ENCODE data around the gene SERPIND1. TPM values are rescaled to one million over a fixed set of nuclear protein-coding genes. Genes with fewer than 3 reads are reported as not detected.
A peak's percentile ranks its signal among the peaks of the same experiment; 100 is the strongest.

The SERPIND1 gene
- total and polyA plus RNA-seq, 10 of the 15 experiments (the other 5 are each of a cell fraction or from before 2014, with no cell fraction given): 0.08 to 0.85 (median 0.38) TPM; not detected in 1

DNA sequence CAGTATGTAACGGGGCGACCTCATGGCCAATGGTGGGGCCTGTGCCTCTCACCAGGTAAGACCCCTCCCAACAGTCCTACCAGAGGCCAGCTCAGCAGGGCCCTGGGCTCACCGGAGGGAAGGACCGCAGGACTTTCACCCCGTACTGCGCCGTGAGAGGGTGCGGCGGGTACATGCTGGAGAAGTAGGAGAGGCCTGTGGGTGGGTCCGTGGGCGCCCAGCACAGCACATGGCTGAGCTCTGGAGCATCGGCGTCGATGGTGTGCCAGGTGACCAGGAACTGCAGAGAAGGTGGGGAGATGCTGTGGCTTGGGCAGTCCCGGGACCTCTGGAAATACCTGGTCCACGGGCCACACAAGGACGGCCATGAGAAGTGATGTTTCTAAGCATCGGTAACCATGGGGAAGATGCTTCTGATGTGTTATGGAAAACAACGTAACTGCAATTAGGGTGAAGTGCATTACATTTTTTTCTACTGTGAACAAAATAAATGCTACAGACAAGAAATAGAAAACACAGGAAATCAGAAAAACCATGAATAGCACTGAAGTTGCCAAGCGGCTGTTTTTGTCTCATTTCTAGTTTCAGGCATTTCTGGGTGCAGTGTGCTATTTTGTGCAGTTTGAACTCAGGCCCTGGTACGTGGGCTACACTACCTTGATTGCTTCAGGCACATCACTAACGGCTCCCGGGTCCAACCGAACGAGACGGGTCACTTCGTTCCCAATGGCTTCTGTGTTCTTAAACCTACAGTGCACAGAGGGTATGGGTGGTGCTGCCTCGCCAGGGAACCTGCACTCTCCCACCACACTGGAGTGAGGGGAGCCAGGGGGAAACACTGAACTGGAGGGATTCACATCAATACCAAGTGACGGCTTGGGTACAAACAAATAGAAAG is 46.5 kb upstream of the SERPIND1 start:
- Histone ChIP-seq H3K4me1 (ENCODE audit: control insufficient read depth, insufficient read depth, low read length) (no peaks in the 10 kb centered on the region), H3K4me3 (no peak overlapping the region), H3K36me3 (ENCODE audit: control insufficient read depth in 2 of 2, insufficient read depth in 2 of 2, low read length in 1 of 2) (peaks cover 6 to 7% of the 10 kb centered on the region in 2 experiments; a peak in 3 of 4 replicates), H3K27ac (ENCODE audit: control insufficient read depth, insufficient read depth) (no peak overlapping the region), H3K9ac (ENCODE audit: control insufficient read depth, insufficient read depth, low read length) (no peak overlapping the region), H4K20me1 (ENCODE audit: control insufficient read depth, insufficient read depth) (no peaks in the 10 kb centered on the region), H3K79me2 (ENCODE audit: control insufficient read depth, insufficient read depth, low read length) (no peaks in the 10 kb centered on the region), H3K9me3 (replicated peaks; ENCODE audit: control insufficient read depth, insufficient read depth, low read length) (no peaks in the 10 kb centered on the region), H2AFZ (ENCODE audit: control insufficient read depth, low read depth, low read length) (no peak overlapping the region), H3K4me2 (ENCODE audit: control insufficient read depth, insufficient read depth) (no peak overlapping the region), H3K27me3 (replicated peaks in 1 of 2; ENCODE audit: control insufficient read depth in 2 of 2, insufficient read depth in 2 of 2, low read length in 1 of 2) (no peaks in the 10 kb centered on the region)
- DNase-seq (ENCODE audit: low read depth, low spot score): no peak
- FAIRE-seq: peak; percentile 7
- POLR2A ChIA-PET: no interaction called here
- RAD21 ChIA-PET (ENCODE audit: unreplicated experiment): no interaction called here
- no TSS peak for BruUV-seq (replicated peaks)
- WGBS (ENCODE audit: insufficient coverage, insufficient replicate concordance, low lambda C conversion rate, missing lambda C conversion rate): 94% methylated on average over 28 of the region's 29 CpGs
- SMC1A ChIA-PET (ENCODE audit: uncharacterized antibody, unreplicated experiment): no interaction called here
- CTCF ChIA-PET: no interaction called here
- in situ Hi-C loops (cut with MboI) (no loop called here), intact Hi-C loops (cut with micrococcal nuclease; ENCODE audit: unreplicated experiment) (no loop called here)
- no peak for ATAC-seq
- TF ChIP-seq, protein P1, sequence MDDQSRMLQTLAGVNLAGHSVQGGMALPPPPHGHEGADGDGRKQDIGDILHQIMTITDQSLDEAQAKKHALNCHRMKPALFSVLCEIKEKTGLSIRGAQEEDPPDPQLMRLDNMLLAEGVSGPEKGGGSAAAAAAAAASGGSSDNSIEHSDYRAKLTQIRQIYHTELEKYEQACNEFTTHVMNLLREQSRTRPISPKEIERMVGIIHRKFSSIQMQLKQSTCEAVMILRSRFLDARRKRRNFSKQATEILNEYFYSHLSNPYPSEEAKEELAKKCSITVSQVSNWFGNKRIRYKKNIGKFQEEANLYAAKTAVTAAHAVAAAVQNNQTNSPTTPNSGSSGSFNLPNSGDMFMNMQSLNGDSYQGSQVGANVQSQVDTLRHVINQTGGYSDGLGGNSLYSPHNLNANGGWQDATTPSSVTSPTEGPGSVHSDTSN (IDR thresholded peaks at IDR 0.05; ENCODE audit: insufficient replicate concordance, low read depth, low read length): no peak
- TF ChIP-seq POLR2AphosphoS5 (IDR thresholded peaks at IDR 0.05; ENCODE audit: low read length) (no peak), IRF5 (IDR thresholded peaks at IDR 0.05; ENCODE audit: borderline replicate concordance) (no peak), SMARCA5 (IDR thresholded peaks at IDR 0.05) (no peak), PAX5 (IDR thresholded peaks at IDR 0.05; ENCODE audit: borderline replicate concordance, low read depth, low read length) (no peak), SUPT20H (IDR thresholded peaks at IDR 0.05; ENCODE audit: borderline replicate concordance, control insufficient read depth, low read depth, low read length) (no peak), GATAD2B (conservative IDR thresholded peaks at IDR 0.05; ENCODE audit: low read depth) (no peak), SMC3 (IDR thresholded peaks at IDR 0.05; ENCODE audit: borderline replicate concordance, low read length) (no peak), MXI1 (IDR thresholded peaks at IDR 0.05; ENCODE audit: low read depth, low read length) (no peak), ELK1 (IDR thresholded peaks at IDR 0.05; ENCODE audit: low read depth, low read length) (no peak)
- TF ChIP-seq, protein P2, sequence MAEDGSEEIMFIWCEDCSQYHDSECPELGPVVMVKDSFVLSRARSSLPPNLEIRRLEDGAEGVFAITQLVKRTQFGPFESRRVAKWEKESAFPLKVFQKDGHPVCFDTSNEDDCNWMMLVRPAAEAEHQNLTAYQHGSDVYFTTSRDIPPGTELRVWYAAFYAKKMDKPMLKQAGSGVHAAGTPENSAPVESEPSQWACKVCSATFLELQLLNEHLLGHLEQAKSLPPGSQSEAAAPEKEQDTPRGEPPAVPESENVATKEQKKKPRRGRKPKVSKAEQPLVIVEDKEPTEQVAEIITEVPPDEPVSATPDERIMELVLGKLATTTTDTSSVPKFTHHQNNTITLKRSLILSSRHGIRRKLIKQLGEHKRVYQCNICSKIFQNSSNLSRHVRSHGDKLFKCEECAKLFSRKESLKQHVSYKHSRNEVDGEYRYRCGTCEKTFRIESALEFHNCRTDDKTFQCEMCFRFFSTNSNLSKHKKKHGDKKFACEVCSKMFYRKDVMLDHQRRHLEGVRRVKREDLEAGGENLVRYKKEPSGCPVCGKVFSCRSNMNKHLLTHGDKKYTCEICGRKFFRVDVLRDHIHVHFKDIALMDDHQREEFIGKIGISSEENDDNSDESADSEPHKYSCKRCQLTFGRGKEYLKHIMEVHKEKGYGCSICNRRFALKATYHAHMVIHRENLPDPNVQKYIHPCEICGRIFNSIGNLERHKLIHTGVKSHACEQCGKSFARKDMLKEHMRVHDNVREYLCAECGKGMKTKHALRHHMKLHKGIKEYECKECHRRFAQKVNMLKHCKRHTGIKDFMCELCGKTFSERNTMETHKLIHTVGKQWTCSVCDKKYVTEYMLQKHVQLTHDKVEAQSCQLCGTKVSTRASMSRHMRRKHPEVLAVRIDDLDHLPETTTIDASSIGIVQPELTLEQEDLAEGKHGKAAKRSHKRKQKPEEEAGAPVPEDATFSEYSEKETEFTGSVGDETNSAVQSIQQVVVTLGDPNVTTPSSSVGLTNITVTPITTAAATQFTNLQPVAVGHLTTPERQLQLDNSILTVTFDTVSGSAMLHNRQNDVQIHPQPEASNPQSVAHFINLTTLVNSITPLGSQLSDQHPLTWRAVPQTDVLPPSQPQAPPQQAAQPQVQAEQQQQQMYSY (CRISPR knock-in tag; IDR thresholded peaks at IDR 0.05): no peak
- TF ChIP-seq, protein P3, sequence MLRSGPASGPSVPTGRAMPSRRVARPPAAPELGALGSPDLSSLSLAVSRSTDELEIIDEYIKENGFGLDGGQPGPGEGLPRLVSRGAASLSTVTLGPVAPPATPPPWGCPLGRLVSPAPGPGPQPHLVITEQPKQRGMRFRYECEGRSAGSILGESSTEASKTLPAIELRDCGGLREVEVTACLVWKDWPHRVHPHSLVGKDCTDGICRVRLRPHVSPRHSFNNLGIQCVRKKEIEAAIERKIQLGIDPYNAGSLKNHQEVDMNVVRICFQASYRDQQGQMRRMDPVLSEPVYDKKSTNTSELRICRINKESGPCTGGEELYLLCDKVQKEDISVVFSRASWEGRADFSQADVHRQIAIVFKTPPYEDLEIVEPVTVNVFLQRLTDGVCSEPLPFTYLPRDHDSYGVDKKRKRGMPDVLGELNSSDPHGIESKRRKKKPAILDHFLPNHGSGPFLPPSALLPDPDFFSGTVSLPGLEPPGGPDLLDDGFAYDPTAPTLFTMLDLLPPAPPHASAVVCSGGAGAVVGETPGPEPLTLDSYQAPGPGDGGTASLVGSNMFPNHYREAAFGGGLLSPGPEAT (IDR thresholded peaks at IDR 0.05; ENCODE audit: low read depth): no peak

All from GM12878 (cell line).